A673 (cell line): ENCODE data around the gene LRRC66. TPM values are rescaled to one million over a fixed set of nuclear protein-coding genes. Genes with fewer than 3 reads are reported as not detected.

Experiments
- BruUV-seq: library from RNA; stranded (reverse); fragments of 400-500 nt; replicated peaks from 2 replicates; lab custom pipeline; 2021; lab: Mats Ljungman, UMichigan
- CTCF ChIA-PET: fragments of 300-600 bp; sonication (Branson Sonifier 250); formaldehyde crosslinking; loops from one replicate; lab custom pipeline; 2022; ENCODE audit warnings: antibody characterized with exemption; lab: Charles Lee
- POLR2A ChIA-PET: fragments of 300-600 bp; sonication (Branson Sonifier 250); formaldehyde crosslinking; loops from one replicate; lab custom pipeline; 2022; ENCODE audit warnings: antibody characterized with exemption; ENCODE audit not compliant: low non-redundant PET; lab: Charles Lee
- DNase-seq: peaks from one replicate; pipeline ENCODE4 v3.0.0-alpha.2; 2015; ENCODE audit warnings: low spot score
- H3K27ac ChIP-seq: fragments of 200-600 bp; sonication (generic); 2 replicates; pipeline ENCODE4 v1.5.1; 2016; ENCODE audit warnings: mixed run types, low read depth, mild to moderate bottlenecking, mixed read lengths, antibody characterized with exemption, low read length; ENCODE audit not compliant: poor library complexity, severe bottlenecking
- H3K27me3 ChIP-seq: fragments of 200-600 bp; sonication (generic); replicated peaks from 2 replicates; pipeline ENCODE4 v1.6.1; 2017; ENCODE audit warnings: mixed run types, low read depth, mild to moderate bottlenecking, mixed read lengths, antibody characterized with exemption, low read length; ENCODE audit not compliant: insufficient read depth, poor library complexity
- H3K36me3 ChIP-seq: fragments of 200-600 bp; sonication (generic); 2 replicates; pipeline ENCODE4 v1.6.1; 2016; ENCODE audit warnings: mixed run types, mild to moderate bottlenecking, mixed read lengths, antibody characterized with exemption, low read length; ENCODE audit not compliant: insufficient read depth, poor library complexity, severe bottlenecking
- H3K4me1 ChIP-seq: fragments of 200-600 bp; sonication (generic); 2 replicates; pipeline ENCODE4 v1.6.1; 2017; ENCODE audit warnings: mixed run types, mild to moderate bottlenecking, mixed read lengths, antibody characterized with exemption, low read length; ENCODE audit not compliant: insufficient read depth, poor library complexity, severe bottlenecking
- H3K4me3 ChIP-seq: fragments of 200-600 bp; sonication (generic); 2 replicates; pipeline ENCODE4 v1.5.1; 2016; ENCODE audit warnings: low read depth, mixed run types, mild to moderate bottlenecking, mixed read lengths, low read length; ENCODE audit not compliant: poor library complexity, severe bottlenecking
- H3K9me3 ChIP-seq: fragments of 200-600 bp; sonication (generic); 2 replicates; pipeline ENCODE4 v1.6.1; 2016; ENCODE audit warnings: mixed run types, low read depth, mild to moderate bottlenecking, mixed read lengths, antibody characterized with exemption, low read length; ENCODE audit not compliant: poor library complexity, severe bottlenecking
- CTCF ChIP-seq: fragments of 300-800, 200-600 bp; sonication (generic); conservative IDR thresholded peaks from 2 replicates; pipeline ENCODE4 v1.5.1; 2017; ENCODE audit warnings: low read depth, mild to moderate bottlenecking, antibody characterized with exemption, low read length, moderate library complexity, mixed read lengths
- EZH2 ChIP-seq: fragments of 200-600 bp; sonication (generic); IDR thresholded peaks from 2 replicates; pipeline ENCODE4 v1.6.1; 2017; ENCODE audit warnings: borderline replicate concordance, low read depth, mild to moderate bottlenecking, mixed read lengths, antibody characterized with exemption, low read length; ENCODE audit not compliant: poor library complexity, severe bottlenecking
- intact Hi-C: fragments of 100-400 bp; cut with micrococcal nuclease; formaldehyde crosslinking; loops from one replicate; pipeline ENCODE4 v1.10.0; 2022; ENCODE audit not compliant: unreplicated experiment
- total RNA-seq: library from RNA; stranded (reverse); gene quantifications from 2 replicates; pipeline ENCODE4 v1.2.3, GENCODE V29; 2021

Gene LRRC66
- total RNA-seq, 1 experiment from 2014 or later = not detected

- CTCF ChIA-PET = no interaction called here
- POLR2A ChIA-PET = no interaction called here
- intact Hi-C loops = loop anchor here (5.0 kb wide), 1 partner anchor 45 kb away; no protein-coding TSS in a partner anchor
- peaks cover 3% of the 10 kb centered on the region for H3K27me3 ChIP-seq
- no peak for DNase-seq
- H3K36me3 ChIP-seq = no peaks in the 10 kb centered on the region
- H3K9me3 ChIP-seq = no peaks in the 10 kb centered on the region
- no peak overlapping the region for H3K27ac ChIP-seq
- no peak overlapping the region for H3K4me3 ChIP-seq
- no peaks in the 10 kb centered on the region for H3K4me1 ChIP-seq
- TF ChIP-seq EZH2 (no peak), CTCF (no peak)
- no TSS peak for BruUV-seq
Measured at GRCh38 chr4:52052475-52052780, 32.3 kb upstream of the LRRC66 start.

- intact Hi-C loops = loop anchor here (5.0 kb wide), 1 partner anchor 45 kb away; no protein-coding TSS in a partner anchor
- TF ChIP-seq EZH2 (no peak), CTCF (no peak)
- ChIA-PET POLR2A (no interaction called here), CTCF (no interaction called here)
- Histone ChIP-seq H3K27me3 (peaks cover 3% of the 10 kb centered on the region), H3K36me3 (no peaks in the 10 kb centered on the region), H3K9me3 (no peaks in the 10 kb centered on the region), H3K27ac (no peak overlapping the region), H3K4me3 (peak overlapping the region; percentile 44), H3K4me1 (no peaks in the 10 kb centered on the region)
- BruUV-seq = no TSS peak
- peak; percentile 54 for DNase-seq
Measured at GRCh38 chr4:52051615-52052474, 31.7 kb upstream of the LRRC66 start.

- peaks cover 3% of the 10 kb centered on the region for H3K27me3 ChIP-seq
- ChIA-PET CTCF (no interaction called here), POLR2A (no interaction called here)
- H3K4me3 ChIP-seq = peak within 1 kb of the TSS; percentile 44
- H3K4me1 ChIP-seq = no peaks in the 10 kb centered on the region
- no peak within 1 kb of the TSS for H3K27ac ChIP-seq
- no peaks in the 10 kb centered on the region for H3K36me3 ChIP-seq
- H3K9me3 ChIP-seq = no peaks in the 10 kb centered on the region
- no peak for DNase-seq
- intact Hi-C loops = loop anchor here (5.0 kb wide), 1 partner anchor 46 kb away; no protein-coding TSS in a partner anchor
- no TSS peak for BruUV-seq
- no peak for TF ChIP-seq CTCF
Measured at GRCh38 chr4:52051213-52051614, 31.1 kb upstream of the LRRC66 start, which contains the start of gene SPATA18. SPATA18 (plus strand) TSS chr4:52051304; CDS start chr4:52051705, 401 bp downstream.
